ENCODE data around the gene TMEFF1.

The TMEFF1 gene

GRCh38 chr9:100619194-100619593 lies 146.2 kb downstream of the TMEFF1 start:
- no peak for DNase-seq (ENCODE audit: low read depth)

- no peak for DNase-seq (ENCODE audit: low read depth)
Observed at GRCh38 chr9:100619665-100620064, 146.7 kb downstream of the TMEFF1 start.

GRCh38 chr9:100623969-100624368 lies 151.0 kb downstream of the TMEFF1 start:
- no peak for DNase-seq (ENCODE audit: low read depth)

- no peak for DNase-seq (ENCODE audit: low read depth)
Observed at GRCh38 chr9:100626949-100627348, 154.0 kb downstream of the TMEFF1 start.
